ENCODE data around the gene TRMT11. TPM values are rescaled to one million over a fixed set of nuclear protein-coding genes. Genes with fewer than 3 reads are reported as not detected.
A peak's percentile ranks its signal among the peaks of the same experiment; 100 is the strongest.

TRMT11 gene
- total and polyA plus RNA-seq, 2 experiments from 2014 or later = 21.0 to 24.2 TPM

GRCh38 chr6:125957391-125957693, 29.0 kb upstream of the TRMT11 start:
- in situ Hi-C loops (cut with MboI) = loop anchor here (10.0 kb wide), 1 partner anchor 653 kb away; the partner anchor contains the start of gene HDDC2
- no peak for TF ChIP-seq EZH2 (IDR thresholded peaks at IDR 0.05; ENCODE audit: insufficient read depth, poor library complexity, severe bottlenecking)
- no peak for TF ChIP-seq EZH2phosphoT487 (IDR thresholded peaks at IDR 0.05; ENCODE audit: insufficient read depth, low read depth)
- peak overlapping the region; percentile 28; the same call in 1 of the 2 replicates for H3K27ac ChIP-seq
- H3F3A ChIP-seq (ENCODE audit: insufficient read depth) = no peaks in the 10 kb centered on the region
- peak overlapping the region; percentile 87 for H3K4me2 ChIP-seq (ENCODE audit: unreplicated experiment)
- H3K36me3 ChIP-seq (ENCODE audit: low read depth) = no peaks in the 10 kb centered on the region
- peaks cover 15% of the 10 kb centered on the region; the same call in 1 of the 2 replicates for H3K79me2 ChIP-seq (ENCODE audit: insufficient read depth)
- no peak for DNase-seq
- H3K9me2 ChIP-seq (ENCODE audit: insufficient read depth) = no peaks in the 10 kb centered on the region
- peak overlapping the region; percentile 75 for H3K4me3 ChIP-seq
- WGBS, 2 experiments (ENCODE audit: low coverage in 1 of 2, low lambda C conversion rate in 2 of 2, missing lambda C conversion rate in 2 of 2) = 0 to 4% methylated on average over 3 of the region's 3 CpGs
- no peaks in the 10 kb centered on the region for H4K20me1 ChIP-seq (ENCODE audit: insufficient read depth)
- H3K9me3 ChIP-seq (ENCODE audit: low read depth) = no peaks in the 10 kb centered on the region
- 0 out of 2 replicates have a peak, but pooled peaks cover 12% of the 10 kb centered on the region for H3K4me1 ChIP-seq (ENCODE audit: insufficient read depth)
- H3K27me3 ChIP-seq (replicated peaks; ENCODE audit: insufficient read depth) = no peaks in the 10 kb centered on the region
- peak overlapping the region; percentile 96 for H2AFZ ChIP-seq
- H3K9ac ChIP-seq = peak overlapping the region; percentile 76

- peak overlapping the region; percentile 28; the same call in 1 of the 2 replicates for H3K27ac ChIP-seq
- H3K36me3 ChIP-seq (ENCODE audit: low read depth) = no peaks in the 10 kb centered on the region
- peak overlapping the region; percentile 87 for H3K4me2 ChIP-seq (ENCODE audit: unreplicated experiment)
- TF ChIP-seq EZH2phosphoT487 (IDR thresholded peaks at IDR 0.05; ENCODE audit: insufficient read depth, low read depth) (no peak), EZH2 (IDR thresholded peaks at IDR 0.05; ENCODE audit: insufficient read depth, poor library complexity, severe bottlenecking) (no peak)
- no peaks in the 10 kb centered on the region for H3K9me2 ChIP-seq (ENCODE audit: insufficient read depth)
- H2AFZ ChIP-seq = peak overlapping the region; percentile 96
- no peaks in the 10 kb centered on the region for H3K9me3 ChIP-seq (ENCODE audit: low read depth)
- H3K9ac ChIP-seq = peak overlapping the region; percentile 76
- peaks cover 15% of the 10 kb centered on the region; the same call in 1 of the 2 replicates for H3K79me2 ChIP-seq (ENCODE audit: insufficient read depth)
- H3K4me1 ChIP-seq (ENCODE audit: insufficient read depth) = 0 out of 2 replicates have a peak, but pooled peaks cover 12% of the 10 kb centered on the region
- no peaks in the 10 kb centered on the region for H3K27me3 ChIP-seq (replicated peaks; ENCODE audit: insufficient read depth)
- peak overlapping the region; percentile 75 for H3K4me3 ChIP-seq
- in situ Hi-C loops (cut with MboI) = loop anchor here (10.0 kb wide), 1 partner anchor 653 kb away; the partner anchor contains the start of gene HDDC2
- 41 to 42% methylated on average over 4 of the region's 4 CpGs for whole genome bisulfite sequencing, 2 experiments (ENCODE audit: low coverage in 1 of 2, low lambda C conversion rate in 2 of 2, missing lambda C conversion rate in 2 of 2)
- DNase-seq = peak; percentile 69
- H4K20me1 ChIP-seq (ENCODE audit: insufficient read depth) = no peaks in the 10 kb centered on the region
- no peaks in the 10 kb centered on the region for H3F3A ChIP-seq (ENCODE audit: insufficient read depth)
Measured at GRCh38 chr6:125957845-125958244, 28.5 kb upstream of the TRMT11 start.

GRCh38 chr6:125959041-125959440, 27.3 kb upstream of the TRMT11 start:
- no peak overlapping the region for H3K27ac ChIP-seq
- H3K4me3 ChIP-seq = no peak overlapping the region
- no peaks in the 10 kb centered on the region for H4K20me1 ChIP-seq (ENCODE audit: insufficient read depth)
- no peaks in the 10 kb centered on the region for H3K9me2 ChIP-seq (ENCODE audit: insufficient read depth)
- TF ChIP-seq EZH2 (IDR thresholded peaks at IDR 0.05; ENCODE audit: insufficient read depth, poor library complexity, severe bottlenecking) (no peak), EZH2phosphoT487 (IDR thresholded peaks at IDR 0.05; ENCODE audit: insufficient read depth, low read depth) (no peak)
- in situ Hi-C loops (cut with MboI) = loop anchor here (10.0 kb wide), 1 partner anchor 654 kb away; the partner anchor contains the start of gene HDDC2
- H3K4me2 ChIP-seq (ENCODE audit: unreplicated experiment) = no peak overlapping the region
- 87 to 89% methylated on average over 4 of the region's 4 CpGs for WGBS, 2 experiments (ENCODE audit: low coverage in 1 of 2, low lambda C conversion rate in 2 of 2, missing lambda C conversion rate in 2 of 2)
- 0 out of 2 replicates have a peak, but pooled peaks cover 12% of the 10 kb centered on the region for H3K4me1 ChIP-seq (ENCODE audit: insufficient read depth)
- H3K9me3 ChIP-seq (ENCODE audit: low read depth) = no peaks in the 10 kb centered on the region
- H2AFZ ChIP-seq = no peak overlapping the region
- no peaks in the 10 kb centered on the region for H3F3A ChIP-seq (ENCODE audit: insufficient read depth)
- no peak overlapping the region for H3K9ac ChIP-seq
- no peak for DNase-seq
- peaks cover 15% of the 10 kb centered on the region; the same call in 1 of the 2 replicates for H3K79me2 ChIP-seq (ENCODE audit: insufficient read depth)
- H3K27me3 ChIP-seq (replicated peaks; ENCODE audit: insufficient read depth) = no peaks in the 10 kb centered on the region
- H3K36me3 ChIP-seq (ENCODE audit: low read depth) = no peaks in the 10 kb centered on the region

- peaks cover 15% of the 10 kb centered on the region for H3K79me2 ChIP-seq (ENCODE audit: insufficient read depth)
- TF ChIP-seq EZH2 (IDR thresholded peaks at IDR 0.05; ENCODE audit: insufficient read depth, poor library complexity, severe bottlenecking) = no peak
- TF ChIP-seq EZH2phosphoT487 (IDR thresholded peaks at IDR 0.05; ENCODE audit: insufficient read depth, low read depth) = no peak
- no peaks in the 10 kb centered on the region for H3K9me3 ChIP-seq (ENCODE audit: low read depth)
Measured at GRCh38 chr6:125961117-125961516, 25.2 kb upstream of the TRMT11 start.

More at GRCh38 chr6:125961117-125961516, 25.2 kb upstream of the TRMT11 start:
- H2AFZ ChIP-seq = no peak overlapping the region
- in situ Hi-C loops (cut with MboI) = no loop called here
- no peak overlapping the region for H3K4me3 ChIP-seq
- no peaks in the 10 kb centered on the region for H3K9me2 ChIP-seq (ENCODE audit: insufficient read depth)
- no peak overlapping the region for H3K27ac ChIP-seq
- no peaks in the 10 kb centered on the region for H4K20me1 ChIP-seq (ENCODE audit: insufficient read depth)
- 0 out of 2 replicates have a peak, but pooled peaks cover 12% of the 10 kb centered on the region for H3K4me1 ChIP-seq (ENCODE audit: insufficient read depth)
- 87 to 97% methylated on average over 3 of the region's 3 CpGs for WGBS, 2 experiments (ENCODE audit: low coverage in 1 of 2, low lambda C conversion rate in 2 of 2, missing lambda C conversion rate in 2 of 2)
- no peaks in the 10 kb centered on the region for H3F3A ChIP-seq (ENCODE audit: insufficient read depth)
- H3K4me2 ChIP-seq (ENCODE audit: unreplicated experiment) = no peak overlapping the region
- no peak overlapping the region for H3K9ac ChIP-seq
- DNase-seq = no peak
- H3K27me3 ChIP-seq (replicated peaks; ENCODE audit: insufficient read depth) = no peaks in the 10 kb centered on the region
- no peaks in the 10 kb centered on the region for H3K36me3 ChIP-seq (ENCODE audit: low read depth)
